Stimulated activated CD4-positive, alpha-beta T cell treated with anti-CD3 and anti-CD28 coated beads, TNF-alpha, amount 100 ng/mL, for 1 hour (primary cell): ENCODE data around the gene PRM3.
"Not testable (repeated sequence)": the region's sequence is repeated elsewhere in the genome, so short reads cannot be mapped to it uniquely, and the experiment has no call there.

Experiments
- DNase-seq, 3 donors: peaks; one replicate each; pipeline ENCODE4 v3.0.0-alpha.2; 2020; ENCODE audit warnings: low read depth in 3 of 3, low spot score in 1 of 3

The PRM3 gene

GRCh38 chr16:11306381-11306780 lies 33.0 kb upstream of the PRM3 start:
- no peak for DNase-seq

GRCh38 chr16:11303405-11304138 lies 30.1 kb upstream of the PRM3 start:
- no peak for DNase-seq

GRCh38 chr16:11302977-11303376 lies 29.5 kb upstream of the PRM3 start:
- DNase-seq = no peak

- no peak for DNase-seq
Measured at GRCh38 chr16:11301645-11302501, 28.4 kb upstream of the PRM3 start.

- no peak for DNase-seq
Measured at GRCh38 chr16:11300560-11300892, 27.1 kb upstream of the PRM3 start.

- DNase-seq = no peak
Measured at GRCh38 chr16:11299865-11300559, 26.6 kb upstream of the PRM3 start.

- DNase-seq = not testable (repeated sequence)
Measured at GRCh38 chr16:11298950-11299547, 25.6 kb upstream of the PRM3 start.

GRCh38 chr16:11298143-11298900 lies 24.9 kb upstream of the PRM3 start:
- DNase-seq = no peak

GRCh38 chr16:11297492-11298142 lies 24.2 kb upstream of the PRM3 start:
- DNase-seq = peak; percentile 18 to 40 (median 39)

GRCh38 chr16:11296706-11297491 lies 23.5 kb upstream of the PRM3 start:
- DNase-seq = no peak

- DNase-seq = no peak
Measured at GRCh38 chr16:11296351-11296705, 22.9 kb upstream of the PRM3 start.

- DNase-seq = no peak
Measured at GRCh38 chr16:11295672-11296071, 22.2 kb upstream of the PRM3 start.

- DNase-seq = no peak
Measured at GRCh38 chr16:11292076-11292748, 18.8 kb upstream of the PRM3 start.

GRCh38 chr16:11291091-11291703 lies 17.8 kb upstream of the PRM3 start:
- DNase-seq = no peak

GRCh38 chr16:11290102-11290893 lies 16.9 kb upstream of the PRM3 start:
- DNase-seq = no peak

GRCh38 chr16:11289696-11290095 lies 16.3 kb upstream of the PRM3 start:
- not testable (repeated sequence) for DNase-seq

GRCh38 chr16:11289202-11289601 lies 15.8 kb upstream of the PRM3 start:
- DNase-seq = no peak

GRCh38 chr16:11285842-11286241 lies 12.4 kb upstream of the PRM3 start:
- no peak for DNase-seq
